Measurements from ENCODE around the gene PTPRD.

The PTPRD gene

GRCh38 chr9:8613346-8613825 is 1999.4 kb downstream of the PTPRD start:
- no peak for TF ChIP-seq CTCF (IDR thresholded peaks at IDR 0.05; ENCODE audit: insufficient read depth, low read length, missing control alignments)
- no peak for DNase-seq (ENCODE audit: low read depth, low spot score)
- POLR2A ChIA-PET = no interaction called here
- H3K4me3 ChIP-seq (ENCODE audit: low read depth, low read length) = no peak overlapping the region
- CTCF ChIA-PET = no interaction called here

GRCh38 chr9:8611153-8611552 is 2001.6 kb downstream of the PTPRD start:
- ChIA-PET POLR2A (no interaction called here), CTCF (no interaction called here)
- TF ChIP-seq CTCF (IDR thresholded peaks at IDR 0.05; ENCODE audit: insufficient read depth, low read length, missing control alignments) = no peak
- no peak overlapping the region for H3K4me3 ChIP-seq (ENCODE audit: low read depth, low read length)
- no peak for DNase-seq (ENCODE audit: low read depth, low spot score)

DNA sequence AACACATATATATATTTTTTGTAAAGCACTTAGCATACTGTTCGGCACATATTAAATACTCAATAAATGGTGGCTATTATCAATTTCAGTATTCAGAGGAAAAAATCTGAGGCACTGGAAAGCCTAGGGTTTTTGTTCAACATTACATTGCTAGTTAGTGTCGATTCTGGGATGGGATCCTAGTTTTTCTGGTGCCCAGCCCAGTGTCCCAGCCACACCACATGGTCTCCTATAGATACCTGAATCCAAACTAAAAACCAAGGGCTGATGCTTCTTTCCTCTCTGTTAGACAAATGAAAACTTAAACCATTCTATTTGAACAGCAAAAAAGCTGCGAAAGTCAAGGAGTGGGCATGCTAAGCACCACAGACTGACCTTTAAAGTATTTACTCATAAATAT is 2002.5 kb downstream of the PTPRD start:
- DNase-seq (ENCODE audit: low read depth, low spot score) = no peak
- no peak overlapping the region for H3K4me3 ChIP-seq (ENCODE audit: low read depth, low read length)
- TF ChIP-seq CTCF (IDR thresholded peaks at IDR 0.05; ENCODE audit: insufficient read depth, low read length, missing control alignments) = no peak
- ChIA-PET POLR2A (no interaction called here), CTCF (no interaction called here)

GRCh38 chr9:8605096-8605495 is 2007.7 kb downstream of the PTPRD start:
- ChIA-PET CTCF (no interaction called here), POLR2A (no interaction called here)
- no peak for TF ChIP-seq CTCF (IDR thresholded peaks at IDR 0.05; ENCODE audit: insufficient read depth, low read length, missing control alignments)
- H3K4me3 ChIP-seq (ENCODE audit: low read depth, low read length) = no peak overlapping the region
- no peak for DNase-seq (ENCODE audit: low read depth, low spot score)

GRCh38 chr9:8604201-8604600 is 2008.6 kb downstream of the PTPRD start:
- H3K4me3 ChIP-seq (ENCODE audit: low read depth, low read length) = no peak overlapping the region
- ChIA-PET CTCF (no interaction called here), POLR2A (no interaction called here)
- no peak for TF ChIP-seq CTCF (IDR thresholded peaks at IDR 0.05; ENCODE audit: insufficient read depth, low read length, missing control alignments)
- no peak for DNase-seq (ENCODE audit: low read depth, low spot score)

DNA sequence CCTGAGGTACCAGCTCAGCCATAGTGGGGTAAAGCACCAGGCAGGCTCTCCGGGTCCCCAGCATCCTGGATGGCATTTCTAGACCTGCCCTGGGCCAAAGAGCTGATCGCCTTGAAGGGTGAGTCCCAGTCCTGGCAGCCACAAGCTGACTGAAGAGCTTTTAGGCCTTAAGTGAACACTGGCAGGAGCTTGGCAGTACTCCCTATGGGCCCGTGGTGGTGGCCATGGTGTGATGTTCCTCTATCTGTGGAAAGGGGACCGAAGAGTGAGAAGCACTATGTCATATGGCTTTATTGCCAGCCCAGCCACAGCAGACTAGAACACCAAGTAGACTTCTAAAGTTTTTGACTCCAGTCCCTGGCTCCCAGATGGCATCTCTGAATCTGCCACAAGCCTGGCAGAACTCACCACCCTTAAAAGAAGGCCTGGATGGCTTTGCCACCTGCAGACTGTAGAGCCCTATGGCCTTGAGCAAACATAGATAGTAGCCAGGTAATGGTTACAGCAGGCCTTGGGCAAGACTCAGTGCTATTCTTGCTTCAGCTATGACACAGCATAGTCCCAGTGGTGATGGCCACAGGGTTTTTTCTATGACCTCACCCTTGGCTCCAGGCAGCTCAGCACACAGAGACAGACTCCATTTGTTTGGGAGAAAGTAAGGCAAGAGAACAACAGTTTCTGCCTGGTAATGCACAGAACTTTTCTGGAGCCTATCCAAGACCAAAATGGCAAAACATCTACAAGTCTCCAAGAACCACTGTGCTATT is 2011.7 kb downstream of the PTPRD start:
- no peak for TF ChIP-seq CTCF (IDR thresholded peaks at IDR 0.05; ENCODE audit: insufficient read depth, low read length, missing control alignments)
- ChIA-PET POLR2A (no interaction called here), CTCF (no interaction called here)
- H3K4me3 ChIP-seq (ENCODE audit: low read depth, low read length) = no peak overlapping the region
- no peak for DNase-seq (ENCODE audit: low read depth, low spot score)

All from AG04449 (cell line).